ENCODE measurements around the gene BSPRY. TPM values are rescaled to one million over a fixed set of nuclear protein-coding genes. Genes with fewer than 3 reads are reported as not detected.

BSPRY gene
- polyA plus RNA-seq, 1 donor from 2014 or later: not detected

GRCh38 chr9:113313261-113313660 lies 36.1 kb upstream of the BSPRY start:
- H3K4me3 ChIP-seq (ENCODE audit: low read length): no peak overlapping the region
- no peaks in the 10 kb centered on the region for H3K36me3 ChIP-seq (ENCODE audit: insufficient read depth, low read length)
- H3K27me3 ChIP-seq (ENCODE audit: insufficient read depth, low read depth, low read length): no peaks in the 10 kb centered on the region
- no peaks in the 10 kb centered on the region for H3K9me2 ChIP-seq (ENCODE audit: insufficient read depth, low read length)
- no peak overlapping the region for H2AFZ ChIP-seq (ENCODE audit: low read depth, low read length)
- no peaks in the 10 kb centered on the region for H4K20me1 ChIP-seq (ENCODE audit: insufficient read depth)
- TF ChIP-seq POLR2AphosphoS5 (IDR thresholded peaks at IDR 0.05): no peak
- no peak for TF ChIP-seq RAD21 (conservative IDR thresholded peaks at IDR 0.05)
- TF ChIP-seq EP300 (conservative IDR thresholded peaks at IDR 0.05; ENCODE audit: poor library complexity, severe bottlenecking): no peak
- no peak for TF ChIP-seq CTCF (IDR thresholded peaks at IDR 0.05; ENCODE audit: poor library complexity, severe bottlenecking)
- TF ChIP-seq MXI1 (conservative IDR thresholded peaks at IDR 0.05; ENCODE audit: poor library complexity, severe bottlenecking): no peak
- TF ChIP-seq TAF1 (IDR thresholded peaks at IDR 0.05; ENCODE audit: low read depth): no peak
- TF ChIP-seq REST (IDR thresholded peaks at IDR 0.05; ENCODE audit: borderline replicate concordance): no peak
- TF ChIP-seq EZH2 (IDR thresholded peaks at IDR 0.05; ENCODE audit: borderline replicate concordance, insufficient read depth, low read length, poor library complexity, severe bottlenecking): no peak
- no peak for TF ChIP-seq SMC3 (conservative IDR thresholded peaks at IDR 0.05; ENCODE audit: poor library complexity)
- H3K9me3 ChIP-seq (ENCODE audit: low read length): no peaks in the 10 kb centered on the region
- H3K79me2 ChIP-seq (replicated peaks; ENCODE audit: insufficient read depth, low read length): no peaks in the 10 kb centered on the region
- no peaks in the 10 kb centered on the region for H3F3A ChIP-seq (ENCODE audit: insufficient read depth, low read length, poor library complexity, severe bottlenecking)
- no peak overlapping the region for H3K9ac ChIP-seq (ENCODE audit: low read length)
- H3K4me2 ChIP-seq (ENCODE audit: low read length): no peak overlapping the region
- no peak overlapping the region for H3K27ac ChIP-seq (ENCODE audit: low read length)

GRCh38 chr9:113315231-113315630 lies 34.1 kb upstream of the BSPRY start:
- Histone ChIP-seq H2AFZ (ENCODE audit: low read depth, low read length) (no peak overlapping the region), H4K20me1 (ENCODE audit: insufficient read depth) (no peaks in the 10 kb centered on the region), H3K4me3 (ENCODE audit: low read length) (no peak overlapping the region)

GRCh38 chr9:113316030-113316429 lies 33.3 kb upstream of the BSPRY start:
- no peak overlapping the region for H3K4me3 ChIP-seq (ENCODE audit: low read length)
- H3F3A ChIP-seq (ENCODE audit: insufficient read depth, low read length, poor library complexity, severe bottlenecking): no peaks in the 10 kb centered on the region

More at GRCh38 chr9:113315231-113315630, 34.1 kb upstream of the BSPRY start:
- H3K27ac ChIP-seq (ENCODE audit: low read length): no peak overlapping the region
- no peaks in the 10 kb centered on the region for H3K79me2 ChIP-seq (replicated peaks; ENCODE audit: insufficient read depth, low read length)
- TF ChIP-seq RAD21 (conservative IDR thresholded peaks at IDR 0.05) (no peak), EP300 (conservative IDR thresholded peaks at IDR 0.05; ENCODE audit: poor library complexity, severe bottlenecking) (no peak)
- H3K36me3 ChIP-seq (ENCODE audit: insufficient read depth, low read length): no peaks in the 10 kb centered on the region
- H3K9me2 ChIP-seq (ENCODE audit: insufficient read depth, low read length): no peaks in the 10 kb centered on the region
- H3K27me3 ChIP-seq (ENCODE audit: insufficient read depth, low read depth, low read length): no peaks in the 10 kb centered on the region
- H3K9ac ChIP-seq (ENCODE audit: low read length): no peak overlapping the region
- no peaks in the 10 kb centered on the region for H3K9me3 ChIP-seq (ENCODE audit: low read length)
- H3F3A ChIP-seq (ENCODE audit: insufficient read depth, low read length, poor library complexity, severe bottlenecking): no peaks in the 10 kb centered on the region
- H3K4me2 ChIP-seq (ENCODE audit: low read length): no peak overlapping the region

More at GRCh38 chr9:113316030-113316429, 33.3 kb upstream of the BSPRY start:
- no peak overlapping the region for H3K27ac ChIP-seq (ENCODE audit: low read length)
- TF ChIP-seq EZH2 (IDR thresholded peaks at IDR 0.05; ENCODE audit: borderline replicate concordance, insufficient read depth, low read length, poor library complexity, severe bottlenecking): no peak
- no peak for TF ChIP-seq EP300 (conservative IDR thresholded peaks at IDR 0.05; ENCODE audit: poor library complexity, severe bottlenecking)
- no peak for TF ChIP-seq SMC3 (conservative IDR thresholded peaks at IDR 0.05; ENCODE audit: poor library complexity)
- no peak for TF ChIP-seq TAF1 (IDR thresholded peaks at IDR 0.05; ENCODE audit: low read depth)
- no peak for TF ChIP-seq RAD21 (conservative IDR thresholded peaks at IDR 0.05)
- no peak overlapping the region for H3K4me2 ChIP-seq (ENCODE audit: low read length)
- H3K9ac ChIP-seq (ENCODE audit: low read length): no peak overlapping the region
- H2AFZ ChIP-seq (ENCODE audit: low read depth, low read length): no peak overlapping the region
- H3K9me3 ChIP-seq (ENCODE audit: low read length): no peaks in the 10 kb centered on the region
- no peaks in the 10 kb centered on the region for H3K36me3 ChIP-seq (ENCODE audit: insufficient read depth, low read length)
- no peaks in the 10 kb centered on the region for H4K20me1 ChIP-seq (ENCODE audit: insufficient read depth)
- no peaks in the 10 kb centered on the region for H3K9me2 ChIP-seq (ENCODE audit: insufficient read depth, low read length)
- no peaks in the 10 kb centered on the region for H3K27me3 ChIP-seq (ENCODE audit: insufficient read depth, low read depth, low read length)
- no peaks in the 10 kb centered on the region for H3K79me2 ChIP-seq (replicated peaks; ENCODE audit: insufficient read depth, low read length)

Data from neural cell (in vitro differentiated cells).